NB4 (cell line): ENCODE data around the gene TPM1.

Experiments
- DNase-seq: peaks from one replicate; pipeline ENCODE4 v3.0.0; 2010; ENCODE audit warnings: low read depth
- H3K4me3 ChIP-seq: one replicate; pipeline ENCODE4 v1.5.1; 2011; ENCODE audit warnings: mild to moderate bottlenecking, low read depth, low read length, moderate library complexity
- CTCF ChIP-seq: IDR thresholded peaks from one replicate; pipeline ENCODE4 v1.5.1; 2012; ENCODE audit warnings: low read depth, low read length
- MAX ChIP-seq: IDR thresholded peaks from 2 replicates; pipeline ENCODE4 v1.6.1; 2011; ENCODE audit warnings: low read depth, low read length
- MYC ChIP-seq: IDR thresholded peaks from 2 replicates; pipeline ENCODE4 v1.6.1; 2011; ENCODE audit warnings: low read depth, low read length
- POLR2A ChIP-seq: IDR thresholded peaks from 2 replicates; pipeline ENCODE4 v1.6.1; 2011; ENCODE audit warnings: mild to moderate bottlenecking; ENCODE audit not compliant: insufficient read length; ENCODE audit errors: extremely low read depth

The TPM1 gene

GRCh38 chr15:63083541-63083940 lies 41.0 kb downstream of the TPM1 start:
- DNase-seq, result no peak
- TF ChIP-seq POLR2A (no peak), MYC (no peak), MAX (no peak), CTCF (no peak)
- H3K4me3 ChIP-seq, result no peak overlapping the region

DNA sequence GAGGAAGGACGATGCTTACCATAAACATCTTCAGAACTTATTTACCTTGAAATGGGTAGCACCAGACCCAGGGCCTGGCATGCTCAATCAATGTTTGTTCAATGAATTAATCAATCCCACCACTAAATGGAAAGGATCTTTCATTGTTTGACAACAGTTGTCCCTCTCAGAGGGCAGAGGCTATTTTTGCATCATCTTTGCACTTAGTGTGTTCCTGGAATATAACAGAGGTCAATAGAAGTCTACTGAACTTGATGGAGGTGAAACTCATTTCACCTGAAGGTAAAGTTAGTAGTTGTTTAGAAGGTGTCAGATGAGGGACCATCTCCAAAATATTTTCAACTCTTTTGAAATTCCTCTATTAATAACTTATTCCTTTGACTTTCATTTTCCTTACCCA lies 42.3 kb downstream of the TPM1 start:
- DNase-seq, result no peak
- H3K4me3 ChIP-seq, result no peak overlapping the region
- TF ChIP-seq MYC (no peak), POLR2A (no peak), MAX (no peak), CTCF (no peak)

GRCh38 chr15:63085289-63085688 lies 42.7 kb downstream of the TPM1 start:
- DNase-seq, result no peak
- H3K4me3 ChIP-seq, result no peak overlapping the region
- TF ChIP-seq POLR2A, result no peak
- TF ChIP-seq CTCF, result no peak
- TF ChIP-seq MAX, result no peak
- no peak for TF ChIP-seq MYC

GRCh38 chr15:63086271-63086670 lies 43.7 kb downstream of the TPM1 start:
- TF ChIP-seq POLR2A, result no peak
- no peak for TF ChIP-seq CTCF
- TF ChIP-seq MYC, result no peak
- TF ChIP-seq MAX, result no peak
- no peak overlapping the region for H3K4me3 ChIP-seq
- no peak for DNase-seq

DNA sequence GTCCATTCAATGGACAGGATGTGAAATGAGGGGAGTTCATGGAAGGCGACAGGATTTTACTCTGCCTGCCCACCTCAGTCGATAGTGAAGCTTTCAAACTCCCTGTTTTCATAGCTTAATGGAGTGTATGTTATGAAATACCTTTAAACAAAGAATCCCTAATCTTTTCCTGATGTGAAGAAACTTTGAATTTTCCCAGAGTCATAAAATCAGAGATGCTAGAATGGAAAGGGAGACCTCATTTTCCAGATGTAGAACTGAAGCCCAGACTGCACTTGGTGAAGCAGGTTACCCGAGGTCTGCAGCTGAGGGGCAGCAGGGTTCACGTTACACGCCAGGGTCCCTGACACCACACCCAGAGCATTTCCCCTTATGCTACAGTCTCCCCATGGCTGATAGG lies 44.4 kb downstream of the TPM1 start:
- no peak for DNase-seq
- H3K4me3 ChIP-seq, result no peak overlapping the region
- no peak for TF ChIP-seq CTCF
- TF ChIP-seq POLR2A, result no peak
- no peak for TF ChIP-seq MAX
- TF ChIP-seq MYC, result no peak
